Stimulated activated memory B cell treated with anti-CD40 and anti-IgM and Interleukin-4, amounts not matched to agents 10 μg/mL and 1 μg/mL and 100 μg/mL, for 72 hours (primary cell): ENCODE measurements around the gene DLGAP4.
A peak's percentile ranks its signal among the peaks of the same experiment; 100 is the strongest.

ENCODE experiments used
- ATAC-seq: fragments of 150-1000 bp; cut with Tn5 transposase; 2 replicates; pipeline ENCODE4 v1.10.0; 2021
- H3K27ac Mint-ChIP-seq: one replicate; pipeline ENCODE4 v1.8.0; 2022; ENCODE audit warnings: mild to moderate bottlenecking, mixed read lengths
- H3K27me3 Mint-ChIP-seq: one replicate; pipeline ENCODE4 v1.8.0; 2022; ENCODE audit warnings: mixed read lengths
- H3K36me3 Mint-ChIP-seq: one replicate; pipeline ENCODE4 v1.8.0; 2022; ENCODE audit warnings: mixed read lengths
- H3K4me1 Mint-ChIP-seq: one replicate; pipeline ENCODE4 v1.8.0; 2022; ENCODE audit warnings: mixed read lengths
- H3K4me3 Mint-ChIP-seq: one replicate; pipeline ENCODE4 v1.8.0; 2022; ENCODE audit warnings: mild to moderate bottlenecking, moderate library complexity, mixed read lengths
- H3K9me3 Mint-ChIP-seq: one replicate; pipeline ENCODE4 v1.8.0; 2022; ENCODE audit warnings: mixed read lengths

The DLGAP4 gene

DNA sequence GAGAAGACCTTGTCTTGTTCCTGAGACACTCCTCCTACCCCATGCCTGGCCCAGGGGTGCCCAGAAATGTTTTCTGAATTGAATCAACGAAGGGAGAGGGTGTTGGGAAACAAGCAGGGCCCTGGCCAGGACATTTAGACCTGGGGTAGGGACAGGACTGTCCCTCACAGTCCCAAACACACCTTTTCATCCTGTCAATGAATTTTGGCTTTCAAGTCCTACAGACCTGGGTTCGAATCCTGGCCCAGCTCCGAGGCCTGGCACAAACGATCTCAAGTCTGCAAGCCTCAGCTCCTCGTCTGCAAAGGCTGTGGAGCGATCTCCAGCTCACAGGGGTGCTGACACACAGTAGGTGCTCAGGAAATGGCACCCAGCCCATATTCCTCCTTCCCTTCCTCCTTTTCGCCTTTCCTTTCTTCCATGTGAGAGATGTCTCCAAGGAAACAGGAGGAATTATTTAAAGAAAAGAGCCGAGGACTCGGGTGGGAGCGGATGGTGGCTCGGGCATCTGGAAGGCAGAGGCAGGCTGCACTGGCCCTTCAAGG lies 7.3 kb upstream of the DLGAP4 start:
- Mint-ChIP-seq H3K27me3 (peaks cover 93% of the 10 kb centered on the region), H3K4me3 (no peak overlapping the region), H3K36me3 (no peaks in the 10 kb centered on the region)

DNA sequence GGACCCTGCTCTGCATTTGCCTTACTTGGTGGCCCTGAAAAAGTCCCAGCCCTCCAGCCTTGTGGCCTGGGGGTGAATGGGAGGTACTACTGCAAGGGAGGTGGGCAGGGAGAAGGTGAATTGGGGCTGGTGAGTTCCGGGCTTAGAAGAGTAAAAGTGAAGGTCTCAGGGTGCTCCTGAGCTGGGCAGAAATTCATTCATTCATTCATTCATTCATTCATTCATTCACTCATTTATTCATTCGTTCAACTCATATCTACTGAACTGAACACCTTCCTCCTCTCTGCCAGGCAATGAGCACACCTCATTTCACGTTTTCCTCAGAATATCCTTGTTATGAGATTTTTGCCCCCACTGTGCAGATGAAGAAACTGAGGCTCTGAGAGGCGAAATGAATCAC lies 6.7 kb upstream of the DLGAP4 start:
- Mint-ChIP-seq H3K27ac (no peak overlapping the region), H3K27me3 (peaks cover 96% of the 10 kb centered on the region), H3K4me1 (peaks cover 4% of the 10 kb centered on the region), H3K4me3 (no peak overlapping the region), H3K9me3 (no peaks in the 10 kb centered on the region), H3K36me3 (no peaks in the 10 kb centered on the region)
- no peak for ATAC-seq

More for the DNA sequence above, 7.3 kb upstream of the DLGAP4 start:
- peaks cover 4% of the 10 kb centered on the region for H3K4me1 Mint-ChIP-seq
- H3K27ac Mint-ChIP-seq, result no peak overlapping the region
- no peaks in the 10 kb centered on the region for H3K9me3 Mint-ChIP-seq
- ATAC-seq, result no peak

DNA sequence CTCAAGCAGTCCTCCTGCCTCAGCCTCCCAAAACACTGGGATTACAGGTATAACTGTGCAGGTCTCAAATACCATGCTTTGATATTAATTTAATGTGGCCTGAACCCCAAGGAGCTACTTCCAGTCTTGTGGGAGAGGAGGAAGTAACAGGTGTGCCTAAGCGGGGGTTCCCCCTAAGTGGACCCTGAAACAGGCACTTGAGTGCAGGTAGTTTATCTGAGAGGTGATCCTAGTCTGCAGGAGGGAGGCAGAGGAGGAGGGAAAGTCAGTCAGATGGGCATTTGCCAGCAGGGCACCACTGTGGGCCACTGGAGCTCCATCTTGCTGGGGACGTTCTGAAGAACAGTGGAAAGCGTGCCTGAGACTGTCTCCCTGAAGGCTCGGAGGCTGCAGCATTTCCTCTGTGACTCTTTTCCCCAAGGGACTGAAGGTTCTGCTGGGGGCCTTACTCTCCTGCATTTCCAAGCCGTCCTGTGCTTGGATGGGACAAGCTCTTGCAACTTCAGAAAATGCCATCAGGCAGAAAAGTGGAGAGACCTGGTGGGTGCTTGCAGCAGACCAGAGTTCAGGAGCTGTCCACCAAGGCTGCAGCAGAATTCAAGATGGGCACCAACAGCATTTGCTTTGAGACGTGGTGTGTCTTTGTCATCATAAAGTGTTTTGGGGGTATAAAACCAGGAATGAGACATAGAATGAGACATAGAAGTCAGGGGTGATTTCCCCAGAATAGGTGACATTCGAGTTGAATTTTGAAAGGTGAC lies 4.6 kb upstream of the DLGAP4 start:
- Mint-ChIP-seq H3K4me1 (peaks cover 4% of the 10 kb centered on the region), H3K36me3 (no peaks in the 10 kb centered on the region), H3K27me3 (peaks cover 89% of the 10 kb centered on the region), H3K4me3 (no peak overlapping the region), H3K9me3 (no peaks in the 10 kb centered on the region), H3K27ac (no peak overlapping the region)
- ATAC-seq, result no peak

DNA sequence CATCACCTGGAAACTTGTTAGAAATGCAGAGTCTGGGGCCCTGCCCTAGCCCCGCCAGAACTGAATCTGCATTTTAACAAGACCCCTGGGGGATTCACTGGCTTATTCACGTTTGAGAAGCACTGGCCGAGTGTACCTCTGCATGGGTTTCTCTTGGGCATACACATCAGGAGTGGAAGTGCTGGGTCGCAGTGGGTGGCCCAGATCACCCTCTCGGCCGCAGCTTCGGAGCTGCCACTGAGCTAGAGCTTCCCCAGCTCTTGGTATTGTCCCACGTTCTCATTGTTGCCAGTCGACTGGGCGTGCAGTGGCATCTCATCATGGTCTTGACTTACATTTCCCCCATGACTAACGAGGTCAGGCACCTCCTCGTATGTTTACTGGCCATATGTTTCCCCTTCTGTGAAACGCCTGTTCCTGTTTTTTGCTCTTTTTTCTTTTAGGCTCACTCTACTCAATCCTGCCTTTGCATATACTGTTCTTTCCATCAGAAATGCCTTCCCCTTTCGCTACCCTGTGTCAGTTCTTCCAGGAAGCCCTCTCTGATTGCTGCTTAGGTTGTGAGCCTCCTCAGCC lies 3.0 kb upstream of the DLGAP4 start:
- no peaks in the 10 kb centered on the region for H3K9me3 Mint-ChIP-seq
- H3K27me3 Mint-ChIP-seq, result peaks cover 84% of the 10 kb centered on the region
- no peaks in the 10 kb centered on the region for H3K36me3 Mint-ChIP-seq
- peaks cover 4% of the 10 kb centered on the region for H3K4me1 Mint-ChIP-seq
- H3K27ac Mint-ChIP-seq, result no peak overlapping the region
- no peak for ATAC-seq
- H3K4me3 Mint-ChIP-seq, result no peak overlapping the region

DNA sequence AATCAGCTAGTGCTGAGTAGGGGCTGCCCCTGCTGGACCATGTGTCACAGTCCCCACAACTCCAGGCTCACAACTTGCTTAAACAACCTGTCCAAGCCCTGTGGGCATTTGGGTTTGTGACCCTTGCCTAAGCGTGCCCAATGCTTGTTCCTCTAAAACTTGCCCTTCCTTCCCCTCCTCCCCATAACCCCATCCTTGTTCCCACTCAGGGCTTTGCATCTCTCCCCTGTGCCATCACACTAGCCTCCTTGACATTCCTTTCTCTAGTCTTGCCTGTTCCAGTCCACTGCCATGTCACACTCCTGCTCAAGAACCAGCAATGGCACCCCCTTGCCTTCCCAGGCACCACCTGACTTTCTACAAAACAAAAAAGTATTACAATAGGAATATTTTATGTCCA lies 2.3 kb upstream of the DLGAP4 start:
- H3K27ac Mint-ChIP-seq, result no peak overlapping the region
- no peak overlapping the region for H3K4me3 Mint-ChIP-seq
- peaks cover 4% of the 10 kb centered on the region for H3K4me1 Mint-ChIP-seq
- no peaks in the 10 kb centered on the region for H3K9me3 Mint-ChIP-seq
- H3K27me3 Mint-ChIP-seq, result peaks cover 84% of the 10 kb centered on the region
- no peak for ATAC-seq
- no peaks in the 10 kb centered on the region for H3K36me3 Mint-ChIP-seq

DNA sequence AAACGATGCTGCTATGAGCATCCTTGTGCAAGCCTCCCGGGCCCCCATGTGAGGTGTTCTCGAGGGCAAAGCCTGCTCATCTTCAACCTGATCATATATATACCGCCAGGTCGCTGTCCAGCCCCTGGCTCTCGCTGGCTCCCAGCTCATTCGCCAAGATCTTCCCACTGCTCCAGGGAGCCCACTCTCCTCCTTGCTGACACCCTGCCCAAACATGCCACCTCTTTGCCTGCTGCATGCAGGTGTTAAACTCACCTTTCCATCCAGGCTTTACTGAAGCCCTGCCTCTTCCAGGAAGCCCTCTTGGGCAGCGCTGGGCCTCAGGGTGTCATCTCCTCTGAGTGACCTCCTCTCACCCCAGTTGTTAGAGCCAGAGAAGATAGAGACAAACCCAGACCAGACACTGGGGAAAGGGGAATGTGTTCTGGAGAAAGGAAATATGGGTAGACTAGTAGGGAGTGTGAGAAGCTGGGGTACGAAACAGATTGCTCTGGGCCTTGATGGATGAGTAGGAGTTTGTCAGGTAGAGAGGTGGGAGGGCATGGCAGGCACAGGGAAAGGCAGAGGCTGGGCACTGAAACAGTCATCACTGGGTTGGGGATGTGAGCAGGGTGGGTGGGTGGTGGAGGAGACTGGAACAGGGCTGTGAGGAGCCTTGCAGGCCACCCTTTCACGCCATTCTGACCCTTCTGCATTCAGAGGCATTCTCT lies 1.2 kb upstream of the DLGAP4 start:
- no peak for ATAC-seq
- Mint-ChIP-seq H3K4me1 (peaks cover 4% of the 10 kb centered on the region), H3K9me3 (no peaks in the 10 kb centered on the region), H3K27ac (no peak overlapping the region), H3K27me3 (peaks cover 84% of the 10 kb centered on the region), H3K36me3 (no peaks in the 10 kb centered on the region), H3K4me3 (no peak overlapping the region)

DNA sequence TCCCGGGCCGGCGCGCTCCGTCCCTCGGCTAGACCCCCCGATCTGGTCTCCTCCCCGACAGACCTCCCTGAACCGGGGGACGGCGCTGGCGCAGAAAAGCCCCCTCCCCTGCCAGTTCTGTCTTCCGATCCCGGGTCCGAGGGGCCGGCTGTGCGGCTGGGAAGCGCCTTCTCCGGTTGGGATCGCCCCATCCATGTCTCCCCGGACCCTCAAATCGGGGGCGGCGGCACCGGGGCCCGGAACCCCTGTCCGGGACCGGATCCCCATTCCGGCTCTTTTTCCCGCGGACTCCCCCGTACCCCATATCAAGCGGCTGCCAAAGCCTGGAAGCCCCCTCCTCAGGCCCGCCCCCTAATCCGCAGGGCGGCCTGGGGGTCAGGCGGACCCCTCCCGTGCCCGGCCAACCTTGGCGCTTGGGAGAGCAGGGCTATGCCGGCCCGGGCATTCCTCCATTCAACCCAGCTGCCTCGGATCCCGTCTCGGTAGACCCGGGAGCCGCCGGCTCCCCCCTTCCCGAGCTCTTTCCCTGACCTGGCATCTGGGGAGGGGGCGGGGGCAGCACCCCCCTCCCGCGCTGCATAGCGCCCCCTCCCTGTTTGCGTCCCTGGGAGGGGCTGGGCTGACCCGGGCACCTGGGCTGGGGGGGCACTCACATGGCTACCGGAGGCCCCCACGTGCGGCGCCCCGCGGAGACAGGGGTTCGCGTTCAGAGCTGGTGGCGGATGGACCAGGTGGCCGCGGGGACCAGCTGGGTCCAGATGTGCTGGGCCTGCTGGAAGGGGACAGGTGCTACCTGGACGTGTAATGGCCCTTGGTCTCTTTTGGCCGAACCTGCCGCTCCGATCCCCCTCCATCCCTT lies 643 bp downstream of the DLGAP4 start:
- H3K27ac Mint-ChIP-seq, result no peak overlapping the region
- H3K36me3 Mint-ChIP-seq, result no peaks in the 10 kb centered on the region
- peaks cover 4% of the 10 kb centered on the region for H3K4me1 Mint-ChIP-seq
- peak overlapping the region; percentile 47 for H3K4me3 Mint-ChIP-seq
- peaks cover 86% of the 10 kb centered on the region for H3K27me3 Mint-ChIP-seq
- no peaks in the 10 kb centered on the region for H3K9me3 Mint-ChIP-seq
- ATAC-seq, result no peak

DNA sequence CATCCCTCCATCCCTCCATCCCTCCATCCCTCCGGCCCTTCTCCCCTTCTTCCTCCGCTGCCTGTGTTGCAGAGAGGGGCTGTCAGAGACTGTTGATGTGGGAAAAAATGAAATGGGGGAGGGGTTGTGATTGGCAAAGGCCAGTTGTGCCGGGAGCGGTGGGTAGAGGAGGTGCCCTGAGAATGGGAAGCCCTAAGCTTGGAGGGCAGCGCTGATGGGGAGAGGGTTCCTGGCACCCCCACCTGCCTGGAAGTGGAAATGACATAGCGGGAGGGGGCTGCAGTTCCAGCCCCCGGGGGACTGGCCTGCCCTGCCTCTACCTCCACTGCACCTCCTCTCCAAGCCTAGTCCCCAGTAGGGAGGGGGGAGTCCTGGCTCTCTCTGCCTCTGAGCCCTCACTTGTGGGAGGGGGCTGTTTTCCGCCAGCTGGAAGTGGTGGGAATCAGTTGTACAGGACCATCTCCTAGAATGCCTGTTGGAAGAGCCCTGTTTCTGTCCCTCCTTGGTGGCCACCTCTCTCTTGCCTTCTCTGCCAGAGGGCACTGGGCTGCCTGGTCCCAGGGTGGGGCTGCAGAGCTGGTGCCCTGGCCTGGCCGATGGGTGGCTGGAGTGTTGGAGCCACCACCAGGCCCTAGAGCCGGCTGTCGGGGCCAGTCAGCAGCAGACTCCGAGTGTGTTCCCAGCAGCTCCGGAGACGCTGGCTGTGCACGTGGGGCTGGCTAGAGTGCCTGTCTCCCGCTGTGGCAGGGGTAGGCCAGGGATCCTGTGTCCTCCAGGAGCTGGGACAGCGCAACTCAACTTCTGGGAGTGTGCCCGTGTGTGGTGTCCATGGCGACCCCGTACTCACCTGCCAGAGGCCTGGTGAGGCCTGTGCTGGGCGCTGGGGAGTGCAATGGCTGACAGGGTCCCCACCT lies 1.5 kb downstream of the DLGAP4 start:
- no peak overlapping the region for H3K4me3 Mint-ChIP-seq
- H3K9me3 Mint-ChIP-seq, result no peaks in the 10 kb centered on the region
- H3K27me3 Mint-ChIP-seq, result peaks cover 86% of the 10 kb centered on the region
- peaks cover 4% of the 10 kb centered on the region for H3K4me1 Mint-ChIP-seq
- no peak overlapping the region for H3K27ac Mint-ChIP-seq
- H3K36me3 Mint-ChIP-seq, result no peaks in the 10 kb centered on the region
- no peak for ATAC-seq

DNA sequence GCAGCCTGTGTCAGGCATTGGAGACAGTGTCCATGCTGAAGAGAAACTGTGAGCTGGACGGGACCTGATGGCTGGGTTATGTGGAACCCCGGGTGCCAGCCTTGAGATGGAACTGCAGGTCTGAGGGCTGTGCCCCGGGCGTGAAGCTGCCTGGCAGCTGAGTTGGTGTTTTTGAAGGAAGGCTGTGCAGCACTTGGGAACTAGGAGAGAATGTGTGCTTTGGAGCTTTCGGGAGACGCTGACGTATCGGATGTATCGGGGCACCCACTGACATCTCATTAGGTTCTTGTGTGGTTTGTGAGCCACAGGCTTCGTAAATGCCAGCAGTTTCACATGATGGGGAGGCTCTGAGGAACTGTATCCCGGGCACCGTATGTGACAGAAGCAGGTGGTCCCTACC lies 2.2 kb downstream of the DLGAP4 start:
- Mint-ChIP-seq H3K27me3 (peaks cover 86% of the 10 kb centered on the region), H3K36me3 (no peaks in the 10 kb centered on the region), H3K4me1 (peaks cover 3% of the 10 kb centered on the region), H3K4me3 (no peak overlapping the region), H3K9me3 (no peaks in the 10 kb centered on the region), H3K27ac (no peak overlapping the region)
- no peak for ATAC-seq

DNA sequence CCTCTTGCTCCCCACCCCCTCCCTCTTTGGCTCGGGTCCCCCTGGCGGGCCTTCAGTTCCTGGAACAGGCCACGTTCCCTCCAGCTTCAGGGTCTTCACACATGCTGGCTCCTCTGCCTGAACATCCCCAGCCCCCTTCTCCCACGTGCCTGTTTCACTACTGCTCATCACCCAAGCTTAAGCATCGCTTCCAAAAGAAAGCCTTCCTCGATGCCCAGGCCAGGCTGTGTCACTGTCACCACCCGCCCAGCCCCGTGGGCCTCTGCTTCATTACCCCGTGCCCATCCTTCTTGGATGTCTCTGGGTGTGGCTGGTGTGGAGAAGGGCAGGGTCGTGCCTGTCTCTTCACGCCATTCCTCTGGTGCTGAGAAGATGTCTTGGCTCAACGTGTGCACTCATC lies 2.8 kb downstream of the DLGAP4 start:
- no peak overlapping the region for H3K27ac Mint-ChIP-seq
- H3K4me1 Mint-ChIP-seq, result no peaks in the 10 kb centered on the region
- H3K4me3 Mint-ChIP-seq, result no peak overlapping the region
- ATAC-seq, result no peak
- H3K9me3 Mint-ChIP-seq, result no peaks in the 10 kb centered on the region
- H3K27me3 Mint-ChIP-seq, result peaks cover 86% of the 10 kb centered on the region
- no peaks in the 10 kb centered on the region for H3K36me3 Mint-ChIP-seq

DNA sequence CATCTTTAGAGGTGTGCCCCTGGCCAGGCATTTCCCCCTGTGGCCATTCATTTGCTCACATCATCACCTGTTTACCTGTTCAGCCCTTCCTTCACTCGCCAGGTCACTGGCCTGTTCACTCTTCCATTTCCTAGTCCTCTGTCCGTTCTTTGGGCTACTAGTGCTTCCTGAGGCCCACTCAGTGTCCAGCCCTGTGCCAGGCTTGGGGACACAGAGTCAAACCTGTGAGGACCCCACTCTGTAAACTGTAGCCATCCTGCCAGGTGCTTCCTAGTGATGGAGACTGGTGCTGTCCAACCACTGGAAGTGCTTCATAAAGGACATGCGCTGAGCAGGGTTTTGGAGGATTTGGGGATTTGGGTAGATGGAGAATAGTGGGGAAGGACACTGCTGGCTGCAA lies 3.5 kb downstream of the DLGAP4 start:
- ATAC-seq, result no peak
- Mint-ChIP-seq H3K4me1 (no peaks in the 10 kb centered on the region), H3K27me3 (peaks cover 86% of the 10 kb centered on the region), H3K27ac (no peak overlapping the region), H3K4me3 (no peak overlapping the region), H3K36me3 (no peaks in the 10 kb centered on the region), H3K9me3 (peaks cover 1% of the 10 kb centered on the region)

DNA sequence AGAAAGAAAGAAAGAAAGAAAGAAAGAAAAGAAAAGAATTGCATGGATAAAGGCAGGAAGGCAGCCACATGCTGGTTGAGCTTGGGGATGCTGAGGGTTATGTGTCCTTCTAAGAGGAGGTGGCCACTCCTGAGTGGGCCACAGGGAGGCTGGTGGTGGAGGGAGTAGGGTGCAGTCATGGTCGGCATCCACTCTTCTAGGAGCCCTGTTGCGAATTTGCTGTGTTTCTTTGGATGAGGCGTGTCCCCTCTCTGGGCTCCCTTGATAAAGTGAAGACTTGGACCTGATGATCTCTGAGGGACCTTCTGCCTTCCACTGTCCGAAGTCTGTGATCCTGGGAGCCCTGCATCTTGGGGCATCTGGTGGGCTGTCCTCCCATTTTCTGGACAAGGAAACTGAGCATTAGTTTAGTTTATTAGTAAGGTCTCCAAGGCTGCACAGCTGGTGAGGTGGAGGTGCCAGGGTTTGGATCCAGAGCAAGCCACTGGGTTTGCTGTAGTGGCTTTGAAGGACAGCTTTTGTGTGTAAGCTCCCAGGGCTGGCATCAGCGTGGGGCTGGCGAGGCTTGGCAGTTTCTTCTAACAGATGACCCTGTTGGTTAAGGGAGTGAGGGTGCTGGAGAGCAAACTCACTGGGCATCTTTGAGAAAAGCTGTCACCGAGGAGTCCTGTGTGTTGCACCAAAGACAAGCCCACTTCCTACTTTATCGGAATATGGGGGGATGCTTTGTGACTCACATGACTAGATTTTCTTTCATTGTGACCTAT lies 4.3 kb downstream of the DLGAP4 start:
- H3K4me3 Mint-ChIP-seq, result no peak overlapping the region
- peaks cover 86% of the 10 kb centered on the region for H3K27me3 Mint-ChIP-seq
- H3K36me3 Mint-ChIP-seq, result no peaks in the 10 kb centered on the region
- ATAC-seq, result no peak
- H3K9me3 Mint-ChIP-seq, result peaks cover 4% of the 10 kb centered on the region
- no peak overlapping the region for H3K27ac Mint-ChIP-seq
- no peaks in the 10 kb centered on the region for H3K4me1 Mint-ChIP-seq

DNA sequence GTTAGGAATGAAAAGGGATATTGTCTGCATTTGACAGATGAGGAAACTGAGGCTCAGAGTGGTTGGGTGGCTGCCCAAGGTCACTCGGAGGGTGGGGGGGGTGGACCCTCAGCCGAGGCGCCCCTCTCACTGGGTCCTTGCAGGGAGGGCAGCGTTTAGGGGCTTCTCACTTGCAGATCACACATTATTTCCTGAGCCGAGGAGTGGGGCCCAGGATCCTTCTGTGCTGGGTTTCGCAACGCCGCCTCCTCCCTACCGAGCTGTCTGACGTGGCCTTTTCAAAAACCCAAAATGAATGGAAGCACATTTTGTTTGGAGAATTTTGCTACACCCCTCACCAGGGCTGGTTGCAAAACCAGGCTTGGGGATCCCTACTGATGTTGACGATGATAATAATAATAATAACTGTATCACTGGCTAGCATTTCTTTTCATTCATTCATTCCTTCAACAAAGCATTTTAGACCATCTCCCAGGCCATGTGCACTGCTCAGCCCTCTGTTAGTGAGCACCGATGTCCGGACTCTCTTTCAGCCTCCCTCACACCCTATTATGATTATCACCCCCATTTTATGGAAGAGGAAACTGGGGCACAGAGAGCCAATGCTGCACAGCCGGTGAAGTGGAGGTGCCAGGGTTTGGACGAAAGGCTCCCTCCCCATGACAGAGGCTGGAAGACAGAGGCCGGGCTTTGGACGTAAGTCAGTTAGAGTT lies 5.2 kb downstream of the DLGAP4 start:
- H3K4me1 Mint-ChIP-seq, result no peaks in the 10 kb centered on the region
- ATAC-seq, result no peak
- H3K9me3 Mint-ChIP-seq, result peaks cover 4% of the 10 kb centered on the region
- no peaks in the 10 kb centered on the region for H3K36me3 Mint-ChIP-seq
- H3K4me3 Mint-ChIP-seq, result no peak overlapping the region
- peaks cover 89% of the 10 kb centered on the region for H3K27me3 Mint-ChIP-seq
- H3K27ac Mint-ChIP-seq, result no peak overlapping the region
